HepG2 (cell line): Measurements from ENCODE around the gene SPACDR. TPM values are rescaled to one million over a fixed set of nuclear protein-coding genes. Genes with fewer than 3 reads are reported as not detected.
A peak's percentile ranks its signal among the peaks of the same experiment; 100 is the strongest.

Experiments used
- ELF1 ChIP-seq: sonication (generic); formaldehyde crosslinking; IDR thresholded peaks from 2 replicates; pipeline ENCODE4 v1.4.0; 2020; ENCODE audit warnings: missing genetic modification reagents
- GLI4 ChIP-seq: sonication (generic); formaldehyde crosslinking; IDR thresholded peaks from 2 replicates; pipeline ENCODE4 v1.5.1; 2020; ENCODE audit warnings: missing genetic modification reagents, mild to moderate bottlenecking, moderate library complexity, borderline replicate concordance
- GTF3A ChIP-seq: sonication (generic); formaldehyde crosslinking; conservative IDR thresholded peaks from 2 replicates; pipeline ENCODE4 v1.4.0; 2020; ENCODE audit warnings: mild to moderate bottlenecking, missing genetic modification reagents
- HMGA1 ChIP-seq: sonication (generic); formaldehyde crosslinking; conservative IDR thresholded peaks from 2 replicates; pipeline ENCODE4 v1.4.0; 2020; ENCODE audit warnings: missing genetic modification reagents
- HOXA3 ChIP-seq: sonication (generic); formaldehyde crosslinking; IDR thresholded peaks from 2 replicates; pipeline ENCODE4 v1.5.0; 2020; ENCODE audit warnings: missing genetic modification reagents
- MAZ ChIP-seq, 2 experiments: sonication (generic) in 1 of 2; formaldehyde crosslinking in 1 of 2; IDR thresholded peaks; 2 replicates each; pipeline versions ENCODE4 v1.5.0 to v1.6.1; 2012 to 2020; ENCODE audit warnings: low read depth in 2 of 2, mild to moderate bottlenecking in 2 of 2, borderline replicate concordance in 1 of 2, improper control_type of control experiment in 1 of 2, low read length in 1 of 2, missing genetic modification reagents in 1 of 2, moderate library complexity in 1 of 2
- NBN ChIP-seq: fragments of 450-650 bp; conservative IDR thresholded peaks from 2 replicates; pipeline ENCODE4 v1.6.1; 2017
- PCBP2 ChIP-seq: fragments of 200-400 bp; formaldehyde crosslinking; optimal IDR thresholded peaks from 2 replicates; pipeline ENCODE3; 2018; ENCODE audit warnings: low read length, low read depth; ENCODE audit not compliant: poor library complexity, severe bottlenecking
- RNF2 ChIP-seq: fragments of 450-650 bp; conservative IDR thresholded peaks from 2 replicates; pipeline ENCODE4 v1.6.1; 2016; ENCODE audit warnings: low read depth
- RXRA ChIP-seq: sonication (generic); formaldehyde crosslinking; IDR thresholded peaks from 2 replicates; pipeline ENCODE4 v1.5.1; 2020; ENCODE audit warnings: missing genetic modification reagents
- U2AF2 ChIP-seq: fragments of 200-400 bp; formaldehyde crosslinking; IDR thresholded peaks from 2 replicates; pipeline ENCODE4 v1.6.1; 2017; ENCODE audit warnings: low read depth, mild to moderate bottlenecking, low read length
- ZNF12 ChIP-seq: sonication (generic); formaldehyde crosslinking; IDR thresholded peaks from 2 replicates; pipeline ENCODE4 v1.5.0; 2020; ENCODE audit warnings: missing genetic modification reagents
- ZNF3 ChIP-seq: IDR thresholded peaks from 2 replicates; pipeline ENCODE4 v1.7.0; 2017; ENCODE audit warnings: inconsistent platforms
- ZNF33B ChIP-seq: sonication (generic); formaldehyde crosslinking; IDR thresholded peaks from 2 replicates; pipeline ENCODE4 v1.5.1; 2020; ENCODE audit warnings: mild to moderate bottlenecking, missing genetic modification reagents
- ZNF562 ChIP-seq: sonication (generic); formaldehyde crosslinking; IDR thresholded peaks from 2 replicates; pipeline ENCODE4 v1.8.0; 2022; ENCODE audit warnings: missing genetic modification reagents, borderline replicate concordance
- ZNF720 ChIP-seq: sonication (generic); formaldehyde crosslinking; IDR thresholded peaks from 2 replicates; pipeline ENCODE4 v1.4.0; 2020; ENCODE audit warnings: missing genetic modification reagents
- polyA plus RNA-seq, 8 experiments: library from polyadenylated mRNA; depleted of rRNA in 3 of 8; stranded (reverse) in 7 of 8; unstranded in 1 of 8; fragments of >200 nt; fragmentation: Illumina TruSeq in 4 of 8; extraction: Trizol in 4 of 8; gene quantifications; 2 replicates each; pipeline versions ENCODE4 v1.2.1 to v1.2.3, GENCODE V29; 2011 to 2016; ENCODE audit warnings: low read depth in 4 of 8, missing spikeins in 1 of 8, mixed read lengths in 1 of 8; ENCODE audit not compliant: insufficient read depth in 1 of 8
- total RNA-seq, 5 experiments: library from RNA; depleted of rRNA; stranded (reverse); fragments of >200 nt; fragmentation: Illumina TruSeq; extraction: Trizol; gene quantifications; 2 replicates each; pipeline ENCODE4 v1.2.3, GENCODE V29; 2016; ENCODE audit warnings: low read depth in 1 of 5
- TF ChIP-seq, protein P1 (sequence below): sonication (generic); formaldehyde crosslinking; IDR thresholded peaks from 2 replicates; pipeline ENCODE4 v1.4.0; 2020; ENCODE audit warnings: missing genetic modification reagents, borderline replicate concordance
- TF ChIP-seq, protein P2 (sequence below): IDR thresholded peaks from 2 replicates; pipeline ENCODE4 v1.6.1; 2016; ENCODE audit warnings: mild to moderate bottlenecking, missing biosample characterization, missing genetic modification reagents
- TF ChIP-seq, protein P3 (sequence below): sonication (generic); formaldehyde crosslinking; conservative IDR thresholded peaks from 2 replicates; pipeline ENCODE4 v1.8.0; 2022; ENCODE audit warnings: low read depth, missing genetic modification reagents
- TF ChIP-seq, protein P4 (sequence below): sonication (generic); formaldehyde crosslinking; IDR thresholded peaks from 2 replicates; pipeline ENCODE4 v1.4.0; 2020; ENCODE audit warnings: missing genetic modification reagents

Gene SPACDR
- total and polyA plus RNA-seq, 2 of the 13 experiments (the other 11 are each of a cell fraction or from before 2014, with no cell fraction given): 0.41 TPM; not detected in 1

DNA sequence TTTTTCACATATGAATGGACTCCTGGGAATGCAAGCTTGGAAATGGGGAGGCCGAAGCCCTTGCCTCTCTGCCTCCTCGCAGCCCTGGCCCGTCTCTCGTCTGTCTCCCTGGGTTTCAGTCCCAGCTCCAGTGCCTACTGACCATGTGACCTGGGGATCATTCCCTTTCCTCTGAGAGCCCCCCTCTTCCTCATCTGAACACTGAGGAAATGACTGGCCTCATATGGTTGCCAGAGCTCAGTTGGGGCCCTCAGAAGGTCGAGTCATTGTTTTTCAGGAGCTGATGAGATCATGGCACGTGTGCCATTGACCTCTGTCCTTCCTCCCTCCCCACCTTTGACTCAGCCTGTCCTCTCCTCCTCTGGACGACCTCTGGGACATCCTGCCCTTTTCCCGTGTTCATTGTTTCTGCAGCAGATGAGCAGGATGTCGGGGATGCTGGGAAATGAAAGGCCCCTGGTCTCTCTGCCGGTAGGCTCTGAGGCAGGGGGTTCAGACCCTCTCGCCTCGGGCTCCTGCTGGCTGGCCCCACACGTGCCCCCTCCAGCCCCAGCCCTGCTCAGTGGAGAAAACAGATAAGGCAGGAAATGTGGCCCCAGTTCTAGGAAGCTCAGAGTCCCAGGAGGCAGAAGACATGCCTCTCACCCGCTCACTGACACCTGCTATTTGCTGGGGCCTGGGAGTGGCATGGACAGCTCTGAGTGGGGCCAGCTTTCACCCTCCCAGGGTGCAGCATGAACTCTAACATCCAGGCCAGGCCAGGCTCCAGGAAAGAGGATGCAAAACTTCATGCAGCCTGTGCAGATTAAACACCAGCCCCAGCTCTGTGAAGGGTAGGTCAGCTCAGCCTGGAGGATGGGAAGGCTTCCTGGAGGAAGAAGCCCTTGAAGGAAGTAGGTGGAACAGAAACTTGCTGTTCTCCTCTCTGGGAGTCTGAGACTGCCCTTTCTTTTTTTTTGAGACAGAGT lies 19.5 kb downstream of the SPACDR start (continued):
- no peak for TF ChIP-seq HMGA1
- no peak for TF ChIP-seq ZNF562 (CRISPR knock-in tag)
- TF ChIP-seq ZNF33B (CRISPR knock-in tag): no peak
- TF ChIP-seq ZNF720 (CRISPR knock-in tag): no peak
- TF ChIP-seq GTF3A (CRISPR knock-in tag): no peak
- TF ChIP-seq, protein P1, sequence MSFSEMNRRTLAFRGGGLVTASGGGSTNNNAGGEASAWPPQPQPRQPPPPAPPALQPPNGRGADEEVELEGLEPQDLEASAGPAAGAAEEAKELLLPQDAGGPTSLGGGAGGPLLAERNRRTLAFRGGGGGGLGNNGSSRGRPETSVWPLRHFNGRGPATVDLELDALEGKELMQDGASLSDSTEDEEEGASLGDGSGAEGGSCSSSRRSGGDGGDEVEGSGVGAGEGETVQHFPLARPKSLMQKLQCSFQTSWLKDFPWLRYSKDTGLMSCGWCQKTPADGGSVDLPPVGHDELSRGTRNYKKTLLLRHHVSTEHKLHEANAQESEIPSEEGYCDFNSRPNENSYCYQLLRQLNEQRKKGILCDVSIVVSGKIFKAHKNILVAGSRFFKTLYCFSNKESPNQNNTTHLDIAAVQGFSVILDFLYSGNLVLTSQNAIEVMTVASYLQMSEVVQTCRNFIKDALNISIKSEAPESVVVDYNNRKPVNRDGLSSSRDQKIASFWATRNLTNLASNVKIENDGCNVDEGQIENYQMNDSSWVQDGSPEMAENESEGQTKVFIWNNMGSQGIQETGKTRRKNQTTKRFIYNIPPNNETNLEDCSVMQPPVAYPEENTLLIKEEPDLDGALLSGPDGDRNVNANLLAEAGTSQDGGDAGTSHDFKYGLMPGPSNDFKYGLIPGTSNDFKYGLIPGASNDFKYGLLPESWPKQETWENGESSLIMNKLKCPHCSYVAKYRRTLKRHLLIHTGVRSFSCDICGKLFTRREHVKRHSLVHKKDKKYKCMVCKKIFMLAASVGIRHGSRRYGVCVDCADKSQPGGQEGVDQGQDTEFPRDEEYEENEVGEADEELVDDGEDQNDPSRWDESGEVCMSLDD (CRISPR knock-in tag): peak; percentile 75; the same call in 1 of the 2 replicates
- 0 out of 2 replicates have a peak, but pooled peaks have one; percentile 46 for TF ChIP-seq U2AF2
- TF ChIP-seq GLI4 (CRISPR knock-in tag): no peak
- TF ChIP-seq ZNF3 (CRISPR knock-in tag): no peak
- TF ChIP-seq, protein P2, sequence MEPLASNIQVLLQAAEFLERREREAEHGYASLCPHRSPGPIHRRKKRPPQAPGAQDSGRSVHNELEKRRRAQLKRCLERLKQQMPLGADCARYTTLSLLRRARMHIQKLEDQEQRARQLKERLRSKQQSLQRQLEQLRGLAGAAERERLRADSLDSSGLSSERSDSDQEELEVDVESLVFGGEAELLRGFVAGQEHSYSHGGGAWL (CRISPR knock-in tag): peak; percentile 38; the same call in 1 of the 2 replicates
- TF ChIP-seq NBN: no peak
- TF ChIP-seq ELF1 (CRISPR knock-in tag): peak; percentile 58
- peak; percentile 64 for TF ChIP-seq ZNF12
- TF ChIP-seq PCBP2: no peak
- TF ChIP-seq MAZ (IDR thresholded peaks at IDR 0.05; ENCODE audit: borderline replicate concordance, low read depth, low read length): peak; percentile 73
- peak; percentile 85 for TF ChIP-seq MAZ (CRISPR knock-in tag; IDR thresholded peaks at IDR 0.05; ENCODE audit: low read depth)
- TF ChIP-seq RNF2: 0 out of 2 replicates have a peak, but pooled peaks have one; percentile 73
- peak; percentile 71 for TF ChIP-seq HOXA3 (CRISPR knock-in tag)
- TF ChIP-seq, protein P3, sequence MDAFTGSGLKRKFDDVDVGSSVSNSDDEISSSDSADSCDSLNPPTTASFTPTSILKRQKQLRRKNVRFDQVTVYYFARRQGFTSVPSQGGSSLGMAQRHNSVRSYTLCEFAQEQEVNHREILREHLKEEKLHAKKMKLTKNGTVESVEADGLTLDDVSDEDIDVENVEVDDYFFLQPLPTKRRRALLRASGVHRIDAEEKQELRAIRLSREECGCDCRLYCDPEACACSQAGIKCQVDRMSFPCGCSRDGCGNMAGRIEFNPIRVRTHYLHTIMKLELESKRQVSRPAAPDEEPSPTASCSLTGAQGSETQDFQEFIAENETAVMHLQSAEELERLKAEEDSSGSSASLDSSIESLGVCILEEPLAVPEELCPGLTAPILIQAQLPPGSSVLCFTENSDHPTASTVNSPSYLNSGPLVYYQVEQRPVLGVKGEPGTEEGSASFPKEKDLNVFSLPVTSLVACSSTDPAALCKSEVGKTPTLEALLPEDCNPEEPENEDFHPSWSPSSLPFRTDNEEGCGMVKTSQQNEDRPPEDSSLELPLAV: no peak
- TF ChIP-seq RXRA (CRISPR knock-in tag): peak; percentile 98
- TF ChIP-seq, protein P4, sequence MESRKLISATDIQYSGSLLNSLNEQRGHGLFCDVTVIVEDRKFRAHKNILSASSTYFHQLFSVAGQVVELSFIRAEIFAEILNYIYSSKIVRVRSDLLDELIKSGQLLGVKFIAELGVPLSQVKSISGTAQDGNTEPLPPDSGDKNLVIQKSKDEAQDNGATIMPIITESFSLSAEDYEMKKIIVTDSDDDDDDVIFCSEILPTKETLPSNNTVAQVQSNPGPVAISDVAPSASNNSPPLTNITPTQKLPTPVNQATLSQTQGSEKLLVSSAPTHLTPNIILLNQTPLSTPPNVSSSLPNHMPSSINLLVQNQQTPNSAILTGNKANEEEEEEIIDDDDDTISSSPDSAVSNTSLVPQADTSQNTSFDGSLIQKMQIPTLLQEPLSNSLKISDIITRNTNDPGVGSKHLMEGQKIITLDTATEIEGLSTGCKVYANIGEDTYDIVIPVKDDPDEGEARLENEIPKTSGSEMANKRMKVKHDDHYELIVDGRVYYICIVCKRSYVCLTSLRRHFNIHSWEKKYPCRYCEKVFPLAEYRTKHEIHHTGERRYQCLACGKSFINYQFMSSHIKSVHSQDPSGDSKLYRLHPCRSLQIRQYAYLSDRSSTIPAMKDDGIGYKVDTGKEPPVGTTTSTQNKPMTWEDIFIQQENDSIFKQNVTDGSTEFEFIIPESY (CRISPR knock-in tag): peak; percentile 83
